Stimulated activated CD4-positive, alpha-beta T cell treated with anti-CD3 and anti-CD28 coated beads, Interleukin-1b, Interleukin-23, amount 100 ng/mL, for 24 hours (primary cell): ENCODE results near the gene TOMM6.

Source experiments
- DNase-seq, 4 experiments: peaks; one replicate each; pipeline ENCODE4 v3.0.0-alpha.2; 2020; ENCODE audit warnings: low read depth in 4 of 4, low spot score in 1 of 4

TOMM6 gene

GRCh38 chr6:41821266-41821665 lies 33.8 kb downstream of the TOMM6 start:
- DNase-seq = no peak

- no peak for DNase-seq
These were observed 34.5 kb downstream of the TOMM6 start for GRCh38 chr6:41822021-41822420.

GRCh38 chr6:41823178-41823577 lies 35.7 kb downstream of the TOMM6 start:
- no peak for DNase-seq

GRCh38 chr6:41824571-41825569 lies 37.4 kb downstream of the TOMM6 start:
- DNase-seq = no peak

- no peak for DNase-seq
These were observed 39.0 kb downstream of the TOMM6 start for GRCh38 chr6:41826343-41827022.

- no peak for DNase-seq
These were observed 44.8 kb downstream of the TOMM6 start for GRCh38 chr6:41832263-41832662.

GRCh38 chr6:41836022-41836659 lies 48.6 kb downstream of the TOMM6 start:
- DNase-seq = no peak

GRCh38 chr6:41836660-41837052 lies 49.2 kb downstream of the TOMM6 start:
- DNase-seq = no peak
